ENCODE measurements around the gene BANP.
"Not testable (repeated sequence)": the region's sequence is repeated elsewhere in the genome, so short reads cannot be mapped to it uniquely, and the experiment has no call there.

Gene BANP

DNA sequence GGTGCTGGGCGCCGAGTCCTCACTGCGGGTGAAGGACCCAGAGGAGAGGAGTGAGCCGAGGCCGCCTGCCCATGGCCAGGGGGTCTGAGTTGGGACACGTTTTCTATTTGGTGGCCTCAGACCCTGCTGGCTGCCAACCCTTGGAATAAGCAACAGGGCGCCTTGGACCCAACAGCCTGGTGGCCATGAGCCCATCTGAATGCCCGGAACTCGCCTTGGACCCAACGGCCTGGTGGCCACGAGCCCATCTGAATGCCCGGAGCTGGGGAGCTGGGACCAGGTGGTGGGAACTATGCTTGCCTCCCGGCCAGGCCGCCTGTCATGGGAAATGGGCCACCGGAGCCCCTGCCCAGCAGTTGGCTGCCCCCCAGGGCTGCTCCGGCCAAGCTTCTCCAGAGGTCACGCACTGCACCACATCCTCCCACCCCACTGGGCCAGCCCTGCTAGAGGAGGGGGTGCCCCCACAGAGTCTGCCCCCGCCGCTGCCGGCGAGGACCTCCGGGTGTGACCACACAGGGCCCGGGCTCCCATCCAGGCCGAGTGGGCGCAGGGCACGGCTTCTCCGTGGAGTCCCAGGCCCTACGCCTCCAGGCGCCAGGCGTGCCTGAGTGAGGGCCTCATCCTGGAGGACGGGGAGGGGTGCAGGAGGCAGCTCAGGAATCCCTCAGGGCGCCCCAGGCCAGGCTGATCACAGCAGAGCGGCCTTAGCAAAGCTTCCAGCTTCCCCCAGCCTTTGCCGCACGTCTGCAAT is 140.2 kb downstream of the BANP start:
- H3K9me3 ChIP-seq (ENCODE audit: control insufficient read depth, low read length); H3K4me3 ChIP-seq (ENCODE audit: insufficient read depth, low read depth, low read length); H3K36me3 ChIP-seq (ENCODE audit: control insufficient read depth, insufficient read depth, low read length); H3K27me3 ChIP-seq (ENCODE audit: control insufficient read depth, insufficient read depth, low read length, poor library complexity, severe bottlenecking); H3K27ac ChIP-seq (ENCODE audit: insufficient read depth, low read depth, low read length, poor library complexity, severe bottlenecking); H3K4me1 ChIP-seq (ENCODE audit: control insufficient read depth, insufficient read depth, low read length): not testable (repeated sequence)
- 86 to 87% methylated on average over 32 to 35 of the region's 35 CpGs for WGBS, 2 experiments

DNA sequence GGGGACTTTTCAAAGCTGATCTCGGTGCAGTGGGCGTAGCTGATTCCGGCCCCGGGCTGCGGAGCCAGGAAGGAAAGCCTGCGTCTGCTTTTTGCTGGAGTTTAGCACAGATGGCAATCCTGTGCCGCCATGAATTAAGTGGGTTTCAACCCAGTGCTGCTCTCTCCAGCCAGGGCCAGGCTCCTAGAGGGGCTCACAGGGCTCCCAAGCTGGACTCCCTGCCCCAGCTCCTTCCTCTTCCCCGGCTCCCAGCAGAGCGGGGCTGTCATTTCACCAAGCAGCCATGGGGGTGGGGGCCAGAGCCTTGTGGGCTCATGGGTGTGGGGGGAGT is 140.7 kb downstream of the BANP start:
- not testable (repeated sequence) for H3K4me3 ChIP-seq (ENCODE audit: insufficient read depth, low read depth, low read length); H3K36me3 ChIP-seq (ENCODE audit: control insufficient read depth, insufficient read depth, low read length); H3K27me3 ChIP-seq (ENCODE audit: control insufficient read depth, insufficient read depth, low read length, poor library complexity, severe bottlenecking); H3K4me1 ChIP-seq (ENCODE audit: control insufficient read depth, insufficient read depth, low read length); H3K9me3 ChIP-seq (ENCODE audit: control insufficient read depth, low read length); H3K27ac ChIP-seq (ENCODE audit: insufficient read depth, low read depth, low read length, poor library complexity, severe bottlenecking)
- 59% methylated on average over 7 of the region's 9 CpGs for WGBS, 2 experiments

DNA sequence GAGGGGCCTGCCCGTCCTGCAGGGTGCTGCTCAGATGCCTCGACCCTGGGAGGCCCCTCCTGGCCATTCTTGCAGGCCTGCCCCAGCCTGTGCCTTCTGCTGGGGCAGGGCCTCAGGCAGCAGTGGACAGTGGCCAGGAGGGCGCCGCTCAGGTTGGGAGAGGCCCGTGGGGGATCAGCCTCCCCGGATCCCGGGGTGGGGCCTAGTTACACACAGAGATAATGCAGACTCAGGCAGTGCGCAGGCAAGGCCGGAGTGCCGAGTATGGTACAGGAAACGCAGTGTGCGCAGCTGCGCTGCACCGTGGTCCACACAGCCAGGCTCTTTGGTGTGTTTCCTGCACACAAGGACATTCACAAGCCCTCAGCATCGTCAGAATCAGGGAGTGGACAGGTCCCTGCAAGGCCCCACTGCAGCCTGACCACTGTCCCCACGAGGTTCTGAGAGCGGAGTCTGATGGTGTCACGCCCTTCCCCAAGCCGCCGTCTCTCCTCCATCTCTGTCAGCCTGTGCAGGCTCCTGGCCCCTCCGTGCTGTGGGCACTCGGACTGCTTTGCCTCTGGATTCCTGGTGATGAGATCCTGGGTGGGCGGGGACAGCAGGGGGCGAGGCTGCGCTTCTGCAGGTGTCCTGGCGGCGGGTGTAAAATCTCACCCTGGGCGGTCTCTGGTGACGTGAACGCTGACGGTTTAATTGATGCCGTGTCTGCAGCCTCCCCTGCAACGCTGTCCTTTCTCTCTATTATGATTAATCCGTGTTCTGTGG is 141.7 kb downstream of the BANP start:
- not testable (repeated sequence) for H3K9me3 ChIP-seq (ENCODE audit: control insufficient read depth, low read length); H3K27me3 ChIP-seq (ENCODE audit: control insufficient read depth, insufficient read depth, low read length, poor library complexity, severe bottlenecking); H3K4me1 ChIP-seq (ENCODE audit: control insufficient read depth, insufficient read depth, low read length); H3K27ac ChIP-seq (ENCODE audit: insufficient read depth, low read depth, low read length, poor library complexity, severe bottlenecking); H3K36me3 ChIP-seq (ENCODE audit: control insufficient read depth, insufficient read depth, low read length); H3K4me3 ChIP-seq (ENCODE audit: insufficient read depth, low read depth, low read length)
- 87 to 93% methylated on average over 17 to 20 of the region's 34 CpGs for WGBS, 2 experiments

DNA sequence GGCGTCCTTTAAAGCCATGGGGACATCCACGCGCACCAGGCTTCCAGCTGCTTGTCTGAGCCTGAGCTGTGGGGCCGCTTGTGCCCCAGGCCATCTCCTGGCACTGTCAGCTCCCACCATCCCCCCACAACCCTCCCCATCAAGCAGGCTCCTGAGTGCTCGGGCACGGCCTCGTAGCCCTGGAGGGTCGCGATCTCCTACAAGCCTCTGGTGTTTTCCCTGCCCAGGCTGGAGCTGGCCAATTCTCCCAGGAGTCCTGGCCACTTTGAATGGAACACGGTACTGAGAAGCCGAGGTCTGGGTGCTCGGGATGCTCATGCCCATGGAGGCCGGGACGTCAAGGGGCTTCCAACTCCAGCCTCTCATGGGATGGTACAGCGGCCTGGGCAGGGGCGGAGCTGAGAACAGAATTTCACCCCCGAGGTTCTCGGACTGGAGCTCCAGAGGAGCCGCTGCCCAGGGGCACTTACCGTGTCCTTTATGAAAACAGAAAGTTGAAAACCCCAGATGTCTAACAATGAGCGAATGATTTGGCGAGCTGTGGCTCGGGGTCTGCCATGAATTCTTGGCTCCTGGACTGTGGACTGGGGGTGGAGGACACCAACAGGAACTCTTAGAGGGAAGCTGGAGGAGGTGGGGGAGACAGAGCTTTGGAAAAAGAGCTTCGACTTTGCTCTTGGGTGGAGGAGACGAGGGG is 142.5 kb downstream of the BANP start:
- H3K4me1 ChIP-seq (ENCODE audit: control insufficient read depth, insufficient read depth, low read length); H3K36me3 ChIP-seq (ENCODE audit: control insufficient read depth, insufficient read depth, low read length); H3K9me3 ChIP-seq (ENCODE audit: control insufficient read depth, low read length); H3K4me3 ChIP-seq (ENCODE audit: insufficient read depth, low read depth, low read length); H3K27me3 ChIP-seq (ENCODE audit: control insufficient read depth, insufficient read depth, low read length, poor library complexity, severe bottlenecking); H3K27ac ChIP-seq (ENCODE audit: insufficient read depth, low read depth, low read length, poor library complexity, severe bottlenecking): not testable (repeated sequence)
- WGBS, 2 experiments, result 89 to 90% methylated on average over 22 to 24 of the region's 25 CpGs

DNA sequence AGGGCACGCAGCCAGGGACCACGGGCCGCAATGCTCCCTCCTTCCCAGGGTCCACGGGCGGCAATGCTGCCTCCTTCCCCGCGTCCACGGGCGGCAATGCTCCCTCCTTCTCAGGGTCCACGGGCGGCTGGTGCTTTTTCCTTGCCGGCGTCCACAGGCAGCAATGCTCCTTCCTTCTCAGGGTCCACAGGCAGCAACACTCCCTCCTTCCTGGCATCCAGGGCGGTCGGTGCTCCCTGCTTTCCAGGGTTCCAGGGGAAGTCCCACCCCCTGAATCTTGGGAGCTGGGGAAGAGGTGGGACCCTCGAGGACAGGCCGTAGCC is 143.0 kb downstream of the BANP start:
- H3K4me1 ChIP-seq (ENCODE audit: control insufficient read depth, insufficient read depth, low read length); H3K36me3 ChIP-seq (ENCODE audit: control insufficient read depth, insufficient read depth, low read length); H3K27me3 ChIP-seq (ENCODE audit: control insufficient read depth, insufficient read depth, low read length, poor library complexity, severe bottlenecking); H3K4me3 ChIP-seq (ENCODE audit: insufficient read depth, low read depth, low read length); H3K9me3 ChIP-seq (ENCODE audit: control insufficient read depth, low read length); H3K27ac ChIP-seq (ENCODE audit: insufficient read depth, low read depth, low read length, poor library complexity, severe bottlenecking): not testable (repeated sequence)
- WGBS, 2 experiments, result 94% methylated on average over 17 of the region's 17 CpGs

DNA sequence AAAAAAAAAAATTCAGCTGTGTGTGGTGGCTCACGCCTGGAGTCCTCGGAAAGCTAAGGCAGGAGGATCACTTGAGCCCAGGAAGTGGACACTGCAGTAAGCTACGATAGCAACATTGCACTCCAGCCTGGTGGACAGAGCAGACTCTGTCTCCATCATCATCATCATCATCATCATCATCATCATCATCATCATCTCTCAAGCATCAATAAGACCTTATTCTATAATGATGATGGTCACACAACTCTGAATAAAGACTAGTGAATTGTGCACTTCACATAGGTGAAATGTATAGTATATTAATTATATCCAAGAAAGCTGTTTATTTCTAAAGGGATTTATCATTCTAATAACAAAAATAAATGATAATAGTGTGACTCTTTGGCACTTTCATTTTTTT is 143.7 kb downstream of the BANP start:
- not testable (repeated sequence) for H3K4me1 ChIP-seq (ENCODE audit: control insufficient read depth, insufficient read depth, low read length); H3K9me3 ChIP-seq (ENCODE audit: control insufficient read depth, low read length); H3K27me3 ChIP-seq (ENCODE audit: control insufficient read depth, insufficient read depth, low read length, poor library complexity, severe bottlenecking); H3K4me3 ChIP-seq (ENCODE audit: insufficient read depth, low read depth, low read length); H3K27ac ChIP-seq (ENCODE audit: insufficient read depth, low read depth, low read length, poor library complexity, severe bottlenecking); H3K36me3 ChIP-seq (ENCODE audit: control insufficient read depth, insufficient read depth, low read length)
- WGBS, 2 experiments, result 90 to 93% methylated on average over 3 of the region's 3 CpGs

DNA sequence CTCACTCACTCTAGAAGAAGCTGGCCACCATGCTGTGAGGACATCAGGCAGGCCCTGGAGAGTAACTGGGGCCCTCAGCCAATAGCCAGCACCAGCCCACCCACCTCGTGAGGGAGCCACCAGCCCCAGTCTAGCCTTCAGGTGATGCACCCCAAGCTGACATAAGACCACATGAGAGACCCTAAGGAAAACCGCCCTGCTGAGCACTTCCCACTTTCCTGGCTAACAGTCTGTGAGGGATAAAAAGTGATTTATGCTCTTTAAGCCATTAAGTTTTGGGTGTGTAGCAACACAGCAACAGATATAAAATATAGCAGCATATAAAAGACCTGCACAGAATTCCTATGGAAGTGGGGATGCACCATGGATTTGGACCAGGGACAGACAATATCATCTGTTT is 145.4 kb downstream of the BANP start:
- H3K36me3 ChIP-seq (ENCODE audit: control insufficient read depth, insufficient read depth, low read length); H3K9me3 ChIP-seq (ENCODE audit: control insufficient read depth, low read length); H3K27me3 ChIP-seq (ENCODE audit: control insufficient read depth, insufficient read depth, low read length, poor library complexity, severe bottlenecking); H3K4me1 ChIP-seq (ENCODE audit: control insufficient read depth, insufficient read depth, low read length); H3K27ac ChIP-seq (ENCODE audit: insufficient read depth, low read depth, low read length, poor library complexity, severe bottlenecking); H3K4me3 ChIP-seq (ENCODE audit: insufficient read depth, low read depth, low read length): not testable (repeated sequence)
- WGBS, 2 experiments, result 89 to 92% methylated on average over 2 of the region's 2 CpGs

DNA sequence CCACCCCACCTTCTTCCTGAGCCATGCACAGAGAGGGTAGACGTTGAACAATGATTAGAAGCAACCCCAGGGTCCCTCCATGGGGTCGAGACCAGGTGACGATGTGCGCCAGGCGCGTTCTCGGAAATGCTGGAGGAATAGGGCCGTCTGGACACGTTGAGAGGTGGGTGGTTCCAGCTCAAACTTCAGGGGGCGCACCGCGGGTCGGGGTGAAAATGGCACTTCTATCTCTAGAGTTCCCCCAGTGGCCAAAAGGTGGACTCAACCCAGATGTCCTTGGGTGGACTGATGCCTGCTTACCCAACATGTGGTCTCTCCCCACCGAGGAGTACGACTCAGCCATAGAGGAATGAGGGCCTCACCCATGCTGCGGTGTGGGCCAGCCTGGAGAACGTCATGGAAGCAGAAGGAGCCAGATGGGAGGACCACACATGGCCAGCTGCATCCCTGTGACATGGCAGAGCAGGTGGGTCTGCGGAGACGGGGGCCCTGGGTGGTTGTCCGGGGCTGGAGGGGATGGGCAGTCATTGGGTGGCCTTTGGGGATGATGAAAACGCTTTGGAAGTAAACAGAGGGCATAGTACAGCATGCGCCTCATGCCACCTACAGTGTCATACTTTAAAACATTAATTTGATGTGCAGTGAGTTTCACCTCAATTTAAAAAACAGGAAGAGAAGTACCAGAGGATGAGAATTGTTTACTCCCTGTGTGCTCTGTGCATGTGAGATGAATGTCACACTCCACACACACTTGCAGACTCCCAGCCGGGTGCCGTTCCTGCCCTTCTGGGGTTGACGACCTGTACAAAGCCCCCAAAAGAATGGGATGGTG is 147.7 kb downstream of the BANP start:
- not testable (repeated sequence) for H3K4me1 ChIP-seq (ENCODE audit: control insufficient read depth, insufficient read depth, low read length); H3K27me3 ChIP-seq (ENCODE audit: control insufficient read depth, insufficient read depth, low read length, poor library complexity, severe bottlenecking); H3K36me3 ChIP-seq (ENCODE audit: control insufficient read depth, insufficient read depth, low read length); H3K27ac ChIP-seq (ENCODE audit: insufficient read depth, low read depth, low read length, poor library complexity, severe bottlenecking); H3K9me3 ChIP-seq (ENCODE audit: control insufficient read depth, low read length); H3K4me3 ChIP-seq (ENCODE audit: insufficient read depth, low read depth, low read length)
- WGBS, 2 experiments, result 92% methylated on average over 25 of the region's 25 CpGs

DNA sequence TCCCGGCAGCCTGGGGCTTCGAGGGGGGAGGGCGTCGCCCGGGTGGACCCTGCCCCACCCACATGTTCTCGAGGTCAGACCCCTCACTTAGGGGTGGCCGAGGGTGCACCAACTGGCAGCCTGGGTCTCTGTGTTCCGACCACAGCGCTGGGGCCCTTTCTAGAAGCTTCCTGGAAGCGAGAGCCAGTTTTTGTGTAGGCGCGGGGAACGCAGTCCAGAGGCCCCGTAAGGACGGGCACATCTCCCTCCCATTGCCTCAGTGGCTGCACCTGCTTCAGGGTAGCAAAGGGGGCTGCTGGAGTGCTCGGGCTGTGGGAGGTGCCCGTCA is 148.3 kb downstream of the BANP start:
- Histone ChIP-seq H3K36me3 (ENCODE audit: control insufficient read depth, insufficient read depth, low read length) (no peaks in the 10 kb centered on the region), H3K27ac (ENCODE audit: insufficient read depth, low read depth, low read length, poor library complexity, severe bottlenecking) (no peak overlapping the region), H3K4me3 (ENCODE audit: insufficient read depth, low read depth, low read length) (no peak overlapping the region), H3K9me3 (ENCODE audit: control insufficient read depth, low read length) (no peaks in the 10 kb centered on the region), H3K4me1 (ENCODE audit: control insufficient read depth, insufficient read depth, low read length) (no peaks in the 10 kb centered on the region), H3K27me3 (ENCODE audit: control insufficient read depth, insufficient read depth, low read length, poor library complexity, severe bottlenecking) (peaks cover 5% of the 10 kb centered on the region)
- WGBS, 2 experiments, result 91 to 94% methylated on average over 17 of the region's 17 CpGs

DNA sequence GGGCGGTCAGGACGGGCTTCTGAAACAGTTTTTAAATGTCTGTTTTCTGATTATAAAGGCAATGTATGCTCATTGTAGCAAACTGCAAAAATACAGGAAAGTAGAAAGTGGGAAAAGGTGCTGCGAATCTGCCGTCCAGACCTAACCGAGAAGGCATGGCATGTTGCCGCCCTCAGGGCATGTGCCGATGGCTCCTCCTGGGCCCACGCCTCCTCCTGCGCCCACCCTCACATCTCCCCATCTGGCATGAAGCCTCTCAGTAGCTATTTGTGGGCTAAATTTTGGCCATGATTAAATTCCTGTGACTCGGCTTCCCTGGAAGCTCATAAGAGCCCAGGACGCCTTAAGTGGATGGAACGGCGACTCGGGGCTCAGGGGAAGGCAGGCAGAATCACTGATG is 148.7 kb downstream of the BANP start:
- 93 to 95% methylated on average over 14 of the region's 14 CpGs for WGBS, 2 experiments

More for the DNA sequence above, 148.7 kb downstream of the BANP start:
- H3K4me1 ChIP-seq (ENCODE audit: control insufficient read depth, insufficient read depth, low read length); H3K27ac ChIP-seq (ENCODE audit: insufficient read depth, low read depth, low read length, poor library complexity, severe bottlenecking); H3K4me3 ChIP-seq (ENCODE audit: insufficient read depth, low read depth, low read length); H3K9me3 ChIP-seq (ENCODE audit: control insufficient read depth, low read length); H3K36me3 ChIP-seq (ENCODE audit: control insufficient read depth, insufficient read depth, low read length); H3K27me3 ChIP-seq (ENCODE audit: control insufficient read depth, insufficient read depth, low read length, poor library complexity, severe bottlenecking): not testable (repeated sequence)
